Spleen (tissue), 11 donors: ENCODE data around the gene P2RX6. TPM values are rescaled to one million over a fixed set of nuclear protein-coding genes. Genes with fewer than 3 reads are reported as not detected.

Experiments
- DNase-seq: peaks from one replicate; pipeline ENCODE4 v3.0.0-alpha.2; 2020
- H3K27ac ChIP-seq, 8 donors: fragments of 200-600 bp; sonication (generic) in 7 of 8; 1 replicate in 4 of 8; 2 replicates in 4 of 8; pipeline versions ENCODE4 v1.5.0 to v1.8.0; 2016 to 2021; ENCODE audit warnings: inconsistent platforms in 4 of 8, mild to moderate bottlenecking in 4 of 8, moderate library complexity in 1 of 8
- H3K27me3 ChIP-seq, 7 donors: fragments of 200-600 bp; sonication (generic) in 6 of 7; replicated peaks in 1 of 7; 1 replicate in 4 of 7; 2 replicates in 3 of 7; pipeline versions ENCODE4 v1.5.0 to v1.8.0; 2016 to 2021; ENCODE audit warnings: inconsistent platforms in 3 of 7, mild to moderate bottlenecking in 1 of 7
- H3K36me3 ChIP-seq, 6 donors: fragments of 200-600 bp; sonication (generic) in 5 of 6; 1 replicate in 4 of 6; 2 replicates in 2 of 6; pipeline versions ENCODE4 v1.5.0 to v1.8.0; 2016 to 2021; ENCODE audit warnings: inconsistent platforms in 2 of 6
- H3K4me1 ChIP-seq, 6 donors: fragments of 200-600 bp; sonication (generic) in 5 of 6; 1 replicate in 3 of 6; 2 replicates in 3 of 6; pipeline versions ENCODE4 v1.5.0 to v1.8.0; 2016 to 2021; ENCODE audit warnings: inconsistent platforms in 3 of 6
- H3K4me3 ChIP-seq, 8 donors: fragments of 200-600 bp; sonication (generic) in 7 of 8; 1 replicate in 4 of 8; 2 replicates in 4 of 8; pipeline versions ENCODE4 v1.5.0 to v1.8.0; 2016 to 2021; ENCODE audit warnings: inconsistent platforms in 4 of 8, mild to moderate bottlenecking in 4 of 8, moderate library complexity in 2 of 8
- H3K9me3 ChIP-seq, 8 donors: fragments of 200-600 bp; sonication (generic) in 7 of 8; 1 replicate in 4 of 8; 2 replicates in 4 of 8; pipeline versions ENCODE4 v1.5.0 to v1.8.0; 2016 to 2021; ENCODE audit warnings: inconsistent platforms in 4 of 8
- POLR2A ChIP-seq, 3 donors: fragments of 450-650 bp; IDR thresholded peaks; one replicate each; pipeline ENCODE4 v1.5.1; 2017; ENCODE audit warnings: antibody characterized with exemption in 3 of 3, mild to moderate bottlenecking in 1 of 3
- POLR2AphosphoS5 ChIP-seq, 3 donors: sonication (generic); formaldehyde crosslinking; IDR thresholded peaks; one replicate each; pipeline ENCODE4 v1.5.1; 2017; ENCODE audit warnings: antibody characterized with exemption in 3 of 3
- WGBS, 5 donors: extraction: QIAGEN DNeasy Blood & Tissue Kit in 3 of 5; methylation state at CpG; one replicate each; pipeline versions ENCODE4 v1.1.5 to v1.1.7; 2013 to 2018; 5-methylcytosine and 5-hydroxymethylcytosine counted together
- intact Hi-C: fragments of 100-400 bp; cut with DNase I; formaldehyde crosslinking; loops from one replicate; pipeline ENCODE4 v1.15.0; 2023; ENCODE audit warnings: low total_unique reads
- polyA plus RNA-seq, 3 donors: library from polyadenylated mRNA; stranded (reverse); fragments of 200-250 nt; gene quantifications; one replicate each; pipeline ENCODE4 v1.2.1, GENCODE V29; 2013
- total RNA-seq, 7 donors: library from RNA; depleted of rRNA in 3 of 7; stranded (reverse); fragments of >200 nt in 3 of 7; fragmentation: NEBNext Ultra II Directional in 4 of 7; extraction: Animal tissue kit (Norgen Biotek cat#: 25700) in 4 of 7; gene quantifications; one replicate each; pipeline versions ENCODE4 v1.1.0 to v1.2.1, GENCODE V29; 2016 to 2021
- TF ChIP-seq, protein P1 (sequence below), 11 experiments: fragments of 200-600 bp in 7 of 11; fragments of 450-650 bp in 4 of 11; sonication (generic) in 4 of 11; IDR thresholded peaks in 8 of 11; conservative IDR thresholded peaks in 3 of 11; 1 replicate in 7 of 11; 2 replicates in 4 of 11; pipeline versions ENCODE4 v1.4.0 to v1.8.0; 2016 to 2021; ENCODE audit warnings: antibody characterized with exemption in 11 of 11, inconsistent platforms in 4 of 11, mild to moderate bottlenecking in 1 of 11
- donor health status: healthy with polysubstance abuse.
- donor health status: DM: no; HTN: no; CAD: no; lungs with moderate emphysema.
- donor health status: DM: no; HTN: no; CAD: no.
- donor health status: Bipolar disorder and iron deficiency.
- donor health status: healthy.
- donor health status: DM: no; HTN: no; CAD: no.
- donor health status: DM: yes; HTN: yes; CAD: no.

The P2RX6 gene
- total and polyA plus RNA-seq, 10 donors: 0.86 to 14.4 (median 4.4) TPM

- 82 to 86% (median 83%) methylated on average over 12 to 13 of the region's 13 CpGs for WGBS, 5 donors
- no peaks in the 10 kb centered on the region for H3K9me3 ChIP-seq
- no peak overlapping the region for H3K4me3 ChIP-seq
- TF ChIP-seq, protein P1, sequence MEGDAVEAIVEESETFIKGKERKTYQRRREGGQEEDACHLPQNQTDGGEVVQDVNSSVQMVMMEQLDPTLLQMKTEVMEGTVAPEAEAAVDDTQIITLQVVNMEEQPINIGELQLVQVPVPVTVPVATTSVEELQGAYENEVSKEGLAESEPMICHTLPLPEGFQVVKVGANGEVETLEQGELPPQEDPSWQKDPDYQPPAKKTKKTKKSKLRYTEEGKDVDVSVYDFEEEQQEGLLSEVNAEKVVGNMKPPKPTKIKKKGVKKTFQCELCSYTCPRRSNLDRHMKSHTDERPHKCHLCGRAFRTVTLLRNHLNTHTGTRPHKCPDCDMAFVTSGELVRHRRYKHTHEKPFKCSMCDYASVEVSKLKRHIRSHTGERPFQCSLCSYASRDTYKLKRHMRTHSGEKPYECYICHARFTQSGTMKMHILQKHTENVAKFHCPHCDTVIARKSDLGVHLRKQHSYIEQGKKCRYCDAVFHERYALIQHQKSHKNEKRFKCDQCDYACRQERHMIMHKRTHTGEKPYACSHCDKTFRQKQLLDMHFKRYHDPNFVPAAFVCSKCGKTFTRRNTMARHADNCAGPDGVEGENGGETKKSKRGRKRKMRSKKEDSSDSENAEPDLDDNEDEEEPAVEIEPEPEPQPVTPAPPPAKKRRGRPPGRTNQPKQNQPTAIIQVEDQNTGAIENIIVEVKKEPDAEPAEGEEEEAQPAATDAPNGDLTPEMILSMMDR (IDR thresholded peaks at IDR 0.05 in 8 of 11, conservative IDR thresholded peaks at IDR 0.05 in 3 of 11): no peak
- TF ChIP-seq POLR2AphosphoS5 (IDR thresholded peaks at IDR 0.05) (no peak), POLR2A (IDR thresholded peaks at IDR 0.05) (no peak)
- no peaks in the 10 kb centered on the region for H3K36me3 ChIP-seq
- DNase-seq: peak; percentile 56
- intact Hi-C loops: loop anchor here (10.0 kb wide), 1 partner anchor 52 kb away; the partner anchor contains the start of gene AIFM3
- H3K27me3 ChIP-seq: peaks cover 0 to 12% (median 0%) of the 10 kb centered on the region in 7 donors
- peak overlapping the region in 2 of 8 donors; percentile 3 to 37 for H3K27ac ChIP-seq
- peaks cover 13 to 37% (median 25%) of the 10 kb centered on the region in 6 donors for H3K4me1 ChIP-seq
These were observed 1.9 kb downstream of the P2RX6 start for GRCh38 chr22:21016644-21017420.

DNA sequence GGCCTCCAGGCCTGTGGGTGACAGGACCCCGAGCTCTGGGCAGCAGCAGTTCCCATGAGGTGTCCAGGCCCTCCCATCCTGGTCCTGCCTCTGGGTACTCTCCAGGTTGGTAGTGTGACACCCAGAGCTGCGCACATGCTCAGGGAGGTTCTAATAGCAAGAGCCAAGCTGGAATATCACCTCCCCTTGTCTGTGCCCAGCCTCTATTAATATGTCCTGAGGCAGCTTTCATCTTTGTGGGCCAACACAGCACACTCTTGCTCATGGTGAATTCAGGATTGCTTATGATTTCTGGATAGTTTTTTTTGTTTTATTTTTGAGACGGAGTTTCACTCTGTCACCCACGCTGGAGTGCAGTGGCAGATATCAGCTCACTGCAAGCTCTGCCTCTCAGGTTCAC is 3.3 kb downstream of the P2RX6 start:
- Histone ChIP-seq H3K4me3 (no peak overlapping the region), H3K36me3 (no peaks in the 10 kb centered on the region), H3K9me3 (no peaks in the 10 kb centered on the region), H3K4me1 (peaks cover 13 to 28% (median 23%) of the 10 kb centered on the region in 6 donors), H3K27ac (peak overlapping the region in 1 of 8 donors; percentile 6), H3K27me3 (peaks cover 0 to 12% (median 0%) of the 10 kb centered on the region in 7 donors)
- 85 to 97% (median 90%) methylated on average over 4 of the region's 4 CpGs for WGBS, 5 donors
- no peak for TF ChIP-seq POLR2A (IDR thresholded peaks at IDR 0.05)
- TF ChIP-seq, protein P1 (IDR thresholded peaks at IDR 0.05 in 8 of 11, conservative IDR thresholded peaks at IDR 0.05 in 3 of 11): no peak
- TF ChIP-seq POLR2AphosphoS5 (IDR thresholded peaks at IDR 0.05): no peak
- intact Hi-C loops: loop anchor here (10.0 kb wide), 1 partner anchor 54 kb away; the partner anchor contains the start of gene AIFM3
- DNase-seq: no peak

DNA sequence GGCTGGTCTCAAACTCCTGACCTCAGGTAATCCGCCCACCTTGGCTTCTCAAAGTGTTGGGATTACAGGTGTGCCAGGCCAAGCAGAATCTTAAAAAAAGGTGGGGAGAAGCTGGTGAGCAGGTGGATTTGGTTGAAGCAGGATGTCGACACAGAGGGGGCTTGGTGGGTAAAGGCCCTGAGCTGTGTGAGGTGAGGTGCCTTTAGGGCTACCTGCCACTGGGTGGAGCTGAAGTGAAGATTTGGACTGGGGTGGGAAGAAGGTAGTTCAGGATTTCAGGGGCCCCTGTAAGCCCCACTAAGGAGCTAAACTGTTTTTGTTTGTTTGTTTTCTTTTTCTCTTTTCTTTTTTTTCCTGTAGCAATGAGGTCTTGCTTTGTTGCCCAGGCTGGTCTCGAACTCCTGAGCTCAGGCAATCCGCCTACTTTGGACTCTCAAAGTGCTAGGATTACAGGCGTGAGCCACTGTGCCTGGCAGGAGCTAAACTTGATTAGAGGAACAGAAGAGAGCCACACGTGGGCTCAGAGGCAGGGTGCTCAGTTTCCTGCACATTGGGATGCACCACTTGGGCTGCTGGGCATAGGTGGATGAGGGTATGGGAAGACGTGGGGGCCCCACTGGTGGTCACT is 6.0 kb downstream of the P2RX6 start:
- 61 to 72% (median 64%) methylated on average over 7 of the region's 7 CpGs for WGBS, 5 donors
- no peak for TF ChIP-seq POLR2A (IDR thresholded peaks at IDR 0.05)
- no peak for TF ChIP-seq POLR2AphosphoS5 (IDR thresholded peaks at IDR 0.05)
- TF ChIP-seq, protein P1 (IDR thresholded peaks at IDR 0.05 in 8 of 11, conservative IDR thresholded peaks at IDR 0.05 in 3 of 11): peak in 5 of 11 experiments; percentile 13 to 33 (median 33)
- Histone ChIP-seq H3K27ac (no peak overlapping the region), H3K9me3 (no peaks in the 10 kb centered on the region), H3K4me1 (peaks cover 0 to 13% (median 0%) of the 10 kb centered on the region in 6 donors), H3K4me3 (no peak overlapping the region), H3K27me3 (no peaks in the 10 kb centered on the region), H3K36me3 (no peaks in the 10 kb centered on the region)
- intact Hi-C loops: no loop called here
- no peak for DNase-seq

GRCh38 chr22:21022507-21022906 is 7.5 kb downstream of the P2RX6 start:
- Histone ChIP-seq H3K27ac (no peak overlapping the region), H3K27me3 (no peaks in the 10 kb centered on the region), H3K9me3 (no peaks in the 10 kb centered on the region), H3K4me1 (peaks cover 0 to 13% (median 0%) of the 10 kb centered on the region in 6 donors), H3K36me3 (no peaks in the 10 kb centered on the region), H3K4me3 (no peak overlapping the region)
- DNase-seq: no peak
- TF ChIP-seq POLR2A (IDR thresholded peaks at IDR 0.05) (no peak), POLR2AphosphoS5 (IDR thresholded peaks at IDR 0.05) (no peak)
- TF ChIP-seq, protein P1 (IDR thresholded peaks at IDR 0.05 in 8 of 11, conservative IDR thresholded peaks at IDR 0.05 in 3 of 11): no peak
- intact Hi-C loops: no loop called here
- 75 to 94% (median 86%) methylated on average over 10 of the region's 10 CpGs for WGBS, 5 donors
